ENCODE measurements around the gene STEAP1B.

DNA sequence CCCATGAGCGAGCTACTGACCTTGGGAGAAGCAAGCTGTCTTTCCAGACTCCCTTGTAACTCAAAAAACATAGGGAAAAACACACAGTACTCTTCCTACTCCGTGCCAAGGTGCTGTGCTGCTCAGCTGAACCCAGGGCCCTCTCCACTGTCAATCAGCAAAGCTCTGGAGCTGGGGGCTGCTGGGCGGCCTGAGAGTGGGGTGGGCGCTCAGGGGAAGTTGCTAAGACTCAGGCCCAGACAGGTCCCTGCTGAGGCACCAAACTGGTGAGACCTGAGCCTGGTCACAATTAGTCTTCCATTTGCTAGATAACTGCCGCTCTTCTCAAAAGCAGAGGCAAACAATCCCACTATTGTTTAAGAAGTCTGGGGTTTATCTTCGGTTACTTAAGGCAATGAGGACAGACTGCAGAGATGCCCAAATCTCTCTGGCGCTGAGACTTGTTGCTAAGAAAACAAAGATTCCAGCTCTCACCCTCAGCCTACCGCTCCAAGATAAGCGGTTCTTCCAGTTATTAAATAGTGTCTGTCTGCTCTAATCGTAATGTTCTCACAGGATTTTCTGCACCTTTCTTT lies 22.0 kb downstream of the STEAP1B start:
- TF ChIP-seq, protein P1, sequence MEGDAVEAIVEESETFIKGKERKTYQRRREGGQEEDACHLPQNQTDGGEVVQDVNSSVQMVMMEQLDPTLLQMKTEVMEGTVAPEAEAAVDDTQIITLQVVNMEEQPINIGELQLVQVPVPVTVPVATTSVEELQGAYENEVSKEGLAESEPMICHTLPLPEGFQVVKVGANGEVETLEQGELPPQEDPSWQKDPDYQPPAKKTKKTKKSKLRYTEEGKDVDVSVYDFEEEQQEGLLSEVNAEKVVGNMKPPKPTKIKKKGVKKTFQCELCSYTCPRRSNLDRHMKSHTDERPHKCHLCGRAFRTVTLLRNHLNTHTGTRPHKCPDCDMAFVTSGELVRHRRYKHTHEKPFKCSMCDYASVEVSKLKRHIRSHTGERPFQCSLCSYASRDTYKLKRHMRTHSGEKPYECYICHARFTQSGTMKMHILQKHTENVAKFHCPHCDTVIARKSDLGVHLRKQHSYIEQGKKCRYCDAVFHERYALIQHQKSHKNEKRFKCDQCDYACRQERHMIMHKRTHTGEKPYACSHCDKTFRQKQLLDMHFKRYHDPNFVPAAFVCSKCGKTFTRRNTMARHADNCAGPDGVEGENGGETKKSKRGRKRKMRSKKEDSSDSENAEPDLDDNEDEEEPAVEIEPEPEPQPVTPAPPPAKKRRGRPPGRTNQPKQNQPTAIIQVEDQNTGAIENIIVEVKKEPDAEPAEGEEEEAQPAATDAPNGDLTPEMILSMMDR (IDR thresholded peaks at IDR 0.05; ENCODE audit: low read depth, low read length): no peak
- TF ChIP-seq EZH2phosphoT487 (IDR thresholded peaks at IDR 0.05; ENCODE audit: low read depth): no peak
